HG02588 (cell line): ENCODE measurements around the gene RHOBTB1.

Experiments
- ATAC-seq: cut with Tn5 transposase; IDR thresholded peaks from one replicate; pipeline ENCODE4 v1.9.1; 2021; ENCODE audit warnings: mild to moderate bottlenecking, moderate library complexity; ENCODE audit not compliant: unreplicated experiment

RHOBTB1 gene

GRCh38 chr10:60942134-60942787, 1.7 kb downstream of the RHOBTB1 start:
- ATAC-seq, result no peak

GRCh38 chr10:60940446-60940845, 3.5 kb downstream of the RHOBTB1 start:
- ATAC-seq, result no peak

GRCh38 chr10:60937784-60938654, 6.0 kb downstream of the RHOBTB1 start:
- ATAC-seq, result no peak

- no peak for ATAC-seq
These were observed 7.0 kb downstream of the RHOBTB1 start for GRCh38 chr10:60937022-60937421.

GRCh38 chr10:60934215-60935175, 9.5 kb downstream of the RHOBTB1 start:
- no peak for ATAC-seq

GRCh38 chr10:60932756-60933155, 11.2 kb downstream of the RHOBTB1 start:
- no peak for ATAC-seq

- no peak for ATAC-seq
These were observed 13.7 kb downstream of the RHOBTB1 start for GRCh38 chr10:60930237-60930636.

- ATAC-seq, result no peak
These were observed 22.4 kb downstream of the RHOBTB1 start for GRCh38 chr10:60921633-60922032.

GRCh38 chr10:60920479-60920878, 23.5 kb downstream of the RHOBTB1 start:
- no peak for ATAC-seq

GRCh38 chr10:60919551-60919950, 24.4 kb downstream of the RHOBTB1 start:
- no peak for ATAC-seq

GRCh38 chr10:60917331-60918280, 26.4 kb downstream of the RHOBTB1 start:
- no peak for ATAC-seq

GRCh38 chr10:60916025-60916424, 28.0 kb downstream of the RHOBTB1 start:
- ATAC-seq, result no peak

- ATAC-seq, result no peak
These were observed 29.3 kb downstream of the RHOBTB1 start for GRCh38 chr10:60914690-60915141.

GRCh38 chr10:60913657-60914056, 30.3 kb downstream of the RHOBTB1 start:
- no peak for ATAC-seq

GRCh38 chr10:60913071-60913470, 30.9 kb downstream of the RHOBTB1 start:
- ATAC-seq, result no peak

- ATAC-seq, result no peak
These were observed 32.3 kb downstream of the RHOBTB1 start for GRCh38 chr10:60911715-60912114.

- ATAC-seq, result no peak
These were observed 32.8 kb downstream of the RHOBTB1 start for GRCh38 chr10:60911216-60911615.

- no peak for ATAC-seq
These were observed 33.4 kb downstream of the RHOBTB1 start for GRCh38 chr10:60910543-60910942.

GRCh38 chr10:60908896-60909295, 35.1 kb downstream of the RHOBTB1 start:
- ATAC-seq, result no peak

- ATAC-seq, result no peak
These were observed 36.0 kb downstream of the RHOBTB1 start for GRCh38 chr10:60908031-60908430.
